ENCODE data around the gene UCP3.

UCP3 gene

DNA sequence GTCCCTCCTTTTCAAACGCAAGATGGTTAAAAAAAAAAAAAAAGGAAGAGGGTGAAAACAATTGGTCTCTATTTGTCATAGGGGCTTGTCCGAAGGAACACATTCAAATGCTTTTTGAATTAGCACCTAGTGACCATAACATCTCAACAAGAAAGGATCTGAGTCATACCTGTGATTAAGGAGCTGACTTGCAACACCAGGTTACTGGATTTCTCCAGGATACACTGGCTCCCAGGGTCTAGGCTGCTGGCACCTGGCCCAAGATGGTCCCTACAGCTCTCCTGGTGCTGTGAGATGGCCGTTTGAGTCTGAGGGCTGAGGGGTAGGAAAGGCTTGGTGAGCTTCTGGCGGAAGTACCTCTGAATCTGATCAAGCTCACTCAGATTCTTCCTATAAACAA, 28.4 kb upstream of the UCP3 start:
- TF ChIP-seq, protein P1, sequence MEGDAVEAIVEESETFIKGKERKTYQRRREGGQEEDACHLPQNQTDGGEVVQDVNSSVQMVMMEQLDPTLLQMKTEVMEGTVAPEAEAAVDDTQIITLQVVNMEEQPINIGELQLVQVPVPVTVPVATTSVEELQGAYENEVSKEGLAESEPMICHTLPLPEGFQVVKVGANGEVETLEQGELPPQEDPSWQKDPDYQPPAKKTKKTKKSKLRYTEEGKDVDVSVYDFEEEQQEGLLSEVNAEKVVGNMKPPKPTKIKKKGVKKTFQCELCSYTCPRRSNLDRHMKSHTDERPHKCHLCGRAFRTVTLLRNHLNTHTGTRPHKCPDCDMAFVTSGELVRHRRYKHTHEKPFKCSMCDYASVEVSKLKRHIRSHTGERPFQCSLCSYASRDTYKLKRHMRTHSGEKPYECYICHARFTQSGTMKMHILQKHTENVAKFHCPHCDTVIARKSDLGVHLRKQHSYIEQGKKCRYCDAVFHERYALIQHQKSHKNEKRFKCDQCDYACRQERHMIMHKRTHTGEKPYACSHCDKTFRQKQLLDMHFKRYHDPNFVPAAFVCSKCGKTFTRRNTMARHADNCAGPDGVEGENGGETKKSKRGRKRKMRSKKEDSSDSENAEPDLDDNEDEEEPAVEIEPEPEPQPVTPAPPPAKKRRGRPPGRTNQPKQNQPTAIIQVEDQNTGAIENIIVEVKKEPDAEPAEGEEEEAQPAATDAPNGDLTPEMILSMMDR (IDR thresholded peaks at IDR 0.05; ENCODE audit: borderline replicate concordance, extremely low read depth, low read length, poor library complexity, severe bottlenecking) = no peak
- TF ChIP-seq EZH2 (IDR thresholded peaks at IDR 0.05; ENCODE audit: borderline replicate concordance, low read depth, low read length, severe bottlenecking) = no peak
- H3K4me1 ChIP-seq (ENCODE audit: insufficient read depth, low read length) = no peaks in the 10 kb centered on the region
- no peak overlapping the region for H3K9ac ChIP-seq (ENCODE audit: low read depth, low read length)
- H3K9me3 ChIP-seq (ENCODE audit: insufficient read depth, low read length, severe bottlenecking) = no peaks in the 10 kb centered on the region
- DNase-seq = no peak
- no peaks in the 10 kb centered on the region; the same call in 1 of the 2 replicates for H4K20me1 ChIP-seq (ENCODE audit: insufficient read depth, low read length)
- H3K4me3 ChIP-seq (ENCODE audit: low read depth in 1 of 2, low read length in 2 of 2) = no peak overlapping the region
- no peak overlapping the region for H2AFZ ChIP-seq (ENCODE audit: low read depth, low read length)
- H3K4me2 ChIP-seq (ENCODE audit: insufficient read depth, low read length) = no peak overlapping the region
- H3K27me3 ChIP-seq (ENCODE audit: insufficient read depth, low read length, poor library complexity) = no peaks in the 10 kb centered on the region
- no peaks in the 10 kb centered on the region for H3K79me2 ChIP-seq (ENCODE audit: insufficient read depth, low read length)
- peaks cover 87% of the 10 kb centered on the region for H3K36me3 ChIP-seq (ENCODE audit: insufficient read depth, low read length)
- no peak for ATAC-seq (ENCODE audit: insufficient read depth, low read depth)
- H3K27ac ChIP-seq (ENCODE audit: low read length) = no peak overlapping the region

DNA sequence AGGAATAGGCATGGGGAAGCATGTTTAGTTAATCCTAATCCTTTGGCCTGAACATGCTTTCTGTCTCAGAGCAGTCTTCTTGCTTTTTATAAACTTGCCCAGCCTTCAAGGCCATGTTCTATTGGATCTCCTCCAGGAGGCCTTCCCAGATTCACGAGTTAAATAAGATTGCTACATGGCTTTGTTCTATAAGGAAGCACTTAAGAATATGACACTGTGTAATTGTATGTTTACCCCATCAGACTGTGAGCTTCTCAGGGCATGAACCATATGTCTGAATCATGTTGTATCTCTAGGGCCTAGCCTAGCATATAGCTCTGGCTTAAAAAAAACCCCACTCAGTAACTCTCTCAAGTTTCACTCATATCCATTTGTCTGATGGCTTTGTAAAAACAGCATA, 26.4 kb upstream of the UCP3 start:
- Histone ChIP-seq H3K27ac (ENCODE audit: low read length) (no peak overlapping the region), H3K79me2 (ENCODE audit: insufficient read depth, low read length) (no peaks in the 10 kb centered on the region), H4K20me1 (ENCODE audit: insufficient read depth, low read length) (no peaks in the 10 kb centered on the region; the same call in 1 of the 2 replicates), H3K36me3 (ENCODE audit: insufficient read depth, low read length) (peaks cover 93% of the 10 kb centered on the region), H3K9me3 (ENCODE audit: insufficient read depth, low read length, severe bottlenecking) (no peaks in the 10 kb centered on the region), H2AFZ (ENCODE audit: low read depth, low read length) (no peak overlapping the region), H3K4me3 (ENCODE audit: low read depth in 1 of 2, low read length in 2 of 2) (no peak overlapping the region), H3K4me2 (ENCODE audit: insufficient read depth, low read length) (no peak overlapping the region), H3K9ac (ENCODE audit: low read depth, low read length) (no peak overlapping the region), H3K27me3 (ENCODE audit: insufficient read depth, low read length, poor library complexity) (no peaks in the 10 kb centered on the region), H3K4me1 (ENCODE audit: insufficient read depth, low read length) (no peaks in the 10 kb centered on the region)
- ATAC-seq (ENCODE audit: insufficient read depth, low read depth) (no peak), DNase-seq (no peak)
- no peak for TF ChIP-seq EZH2 (IDR thresholded peaks at IDR 0.05; ENCODE audit: borderline replicate concordance, low read depth, low read length, severe bottlenecking)
- TF ChIP-seq, protein P1 (IDR thresholded peaks at IDR 0.05; ENCODE audit: borderline replicate concordance, extremely low read depth, low read length, poor library complexity, severe bottlenecking) = no peak

DNA sequence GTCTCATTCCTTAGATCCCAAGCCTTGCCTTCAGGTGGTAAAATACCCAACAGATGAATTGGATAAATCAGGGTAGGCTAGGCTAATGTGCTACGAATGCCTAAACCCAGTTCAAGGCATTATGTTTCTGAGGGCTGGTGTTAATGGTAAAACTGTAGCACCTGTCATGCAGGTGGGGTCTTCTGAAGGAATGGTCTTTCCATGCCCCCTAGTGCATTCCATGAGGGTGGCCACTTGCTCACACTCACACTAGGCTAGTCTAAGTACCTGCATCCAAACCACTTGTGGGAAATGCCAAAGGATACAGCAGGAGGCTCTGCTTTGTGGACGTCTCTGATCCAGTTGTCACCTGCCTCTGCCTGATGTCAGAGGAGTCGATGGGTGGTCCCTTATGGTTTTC, 24.2 kb upstream of the UCP3 start:
- Histone ChIP-seq H3K9ac (ENCODE audit: low read depth, low read length) (no peak overlapping the region), H3K4me2 (ENCODE audit: insufficient read depth, low read length) (no peak overlapping the region), H3K9me3 (ENCODE audit: insufficient read depth, low read length, severe bottlenecking) (no peaks in the 10 kb centered on the region), H2AFZ (ENCODE audit: low read depth, low read length) (no peak overlapping the region), H3K27ac (ENCODE audit: low read length) (no peak overlapping the region), H3K36me3 (ENCODE audit: insufficient read depth, low read length) (peaks cover 91% of the 10 kb centered on the region), H3K4me1 (ENCODE audit: insufficient read depth, low read length) (no peaks in the 10 kb centered on the region), H3K4me3 (ENCODE audit: low read depth in 1 of 2, low read length in 2 of 2) (no peak overlapping the region), H4K20me1 (ENCODE audit: insufficient read depth, low read length) (no peaks in the 10 kb centered on the region; the same call in 1 of the 2 replicates), H3K27me3 (ENCODE audit: insufficient read depth, low read length, poor library complexity) (no peaks in the 10 kb centered on the region), H3K79me2 (ENCODE audit: insufficient read depth, low read length) (no peaks in the 10 kb centered on the region)
- DNase-seq (no peak), ATAC-seq (ENCODE audit: insufficient read depth, low read depth) (no peak)
- TF ChIP-seq EZH2 (IDR thresholded peaks at IDR 0.05; ENCODE audit: borderline replicate concordance, low read depth, low read length, severe bottlenecking) = no peak
- TF ChIP-seq, protein P1 (IDR thresholded peaks at IDR 0.05; ENCODE audit: borderline replicate concordance, extremely low read depth, low read length, poor library complexity, severe bottlenecking) = no peak
